H1 (cell line): Measurements from ENCODE around the gene TEX51. TPM values are rescaled to one million over a fixed set of nuclear protein-coding genes. Genes with fewer than 3 reads are reported as not detected.

ENCODE experiments used
- HDAC2 ChIP-seq, 2 experiments: fragments of 300-600 bp in 1 of 2; sonication (generic) in 1 of 2; IDR thresholded peaks; 2 replicates each; pipeline ENCODE4 v1.6.1; 2011 to 2012; ENCODE audit warnings: low read depth in 2 of 2, low read length in 2 of 2, mild to moderate bottlenecking in 2 of 2, moderate library complexity in 2 of 2, borderline replicate concordance in 1 of 2, inconsistent platforms in 1 of 2
- JUN ChIP-seq: IDR thresholded peaks from 2 replicates; pipeline ENCODE4 v1.6.1; 2011; ENCODE audit warnings: low read depth, mild to moderate bottlenecking, improper control_type of control experiment, low read length
- RNF2 ChIP-seq: fragments of 200-900, 300-1000 bp; sonication (generic); IDR thresholded peaks from 2 replicates; pipeline ENCODE4 v1.7.1; 2016; ENCODE audit warnings: borderline replicate concordance, low read depth, mild to moderate bottlenecking, antibody characterized with exemption, low read length; ENCODE audit not compliant: poor library complexity, severe bottlenecking; ENCODE audit errors: missing control alignments
- polyA plus RNA-seq, 7 experiments: library from polyadenylated mRNA; depleted of rRNA in 3 of 7; stranded (reverse) in 5 of 7; unstranded in 2 of 7; fragments of >200 nt in 5 of 7; fragments of 200-250 nt in 2 of 7; gene quantifications; 1 replicate in 5 of 7; 2 replicates in 1 of 7; 4 replicates in 1 of 7; pipeline versions ENCODE4 v1.2.1 to v1.2.3, GENCODE V29; 2011 to 2013; ENCODE audit warnings: missing spikeins in 2 of 7, mixed read lengths in 2 of 7
- total RNA-seq: library from RNA; stranded (reverse); fragmentation: NEBNext Ultra II Directional; extraction: Animal tissue kit (Norgen Biotek cat#: 25700); gene quantifications from 2 replicates; pipeline ENCODE4 v1.2.1, GENCODE V29; 2021
- TF ChIP-seq, protein P1 (sequence below): IDR thresholded peaks from 2 replicates; pipeline ENCODE4 v1.6.1; 2012; ENCODE audit warnings: inconsistent platforms

Gene TEX51
- total and polyA plus RNA-seq, 2 of the 8 experiments (the other 6 are each of a cell fraction or from before 2014, with no cell fraction given): not detected

DNA sequence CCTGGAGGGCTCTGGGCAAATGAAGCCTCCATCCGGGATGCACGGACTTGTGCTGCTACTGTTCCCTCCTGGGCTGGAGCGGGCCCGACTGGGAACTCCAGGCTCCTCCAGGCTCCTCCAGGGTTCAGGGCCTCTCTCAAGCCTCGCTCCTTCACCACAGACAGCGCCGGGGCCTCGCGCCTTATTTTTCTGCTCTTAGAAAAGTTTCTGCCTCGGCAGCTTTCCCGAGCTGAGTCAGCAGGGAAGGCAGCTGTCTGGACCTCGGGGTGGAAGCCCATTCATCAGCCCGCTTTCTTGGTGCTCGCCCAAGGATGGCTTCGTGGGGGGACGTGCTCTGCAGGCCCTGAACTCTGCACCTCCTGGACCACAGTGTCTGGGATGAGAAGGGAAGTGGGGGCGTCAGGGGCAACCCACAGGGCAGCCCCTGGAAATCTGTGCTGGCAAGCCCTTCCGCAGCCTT is 12.9 kb upstream of the TEX51 start (continued):
- TF ChIP-seq, protein P1, sequence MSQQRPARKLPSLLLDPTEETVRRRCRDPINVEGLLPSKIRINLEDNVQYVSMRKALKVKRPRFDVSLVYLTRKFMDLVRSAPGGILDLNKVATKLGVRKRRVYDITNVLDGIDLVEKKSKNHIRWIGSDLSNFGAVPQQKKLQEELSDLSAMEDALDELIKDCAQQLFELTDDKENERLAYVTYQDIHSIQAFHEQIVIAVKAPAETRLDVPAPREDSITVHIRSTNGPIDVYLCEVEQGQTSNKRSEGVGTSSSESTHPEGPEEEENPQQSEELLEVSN: peak; percentile 7; the same call in 1 of the 2 replicates
- no peak for TF ChIP-seq HDAC2 (IDR thresholded peaks at IDR 0.05; ENCODE audit: borderline replicate concordance in 1 of 2, low read depth in 2 of 2, low read length in 2 of 2)
- no peak for TF ChIP-seq RNF2
- no peak for TF ChIP-seq JUN
- TF ChIP-seq, all 59 proteins: peak for 3
